Measurements from ENCODE around the gene STK38L.

STK38L gene

DNA sequence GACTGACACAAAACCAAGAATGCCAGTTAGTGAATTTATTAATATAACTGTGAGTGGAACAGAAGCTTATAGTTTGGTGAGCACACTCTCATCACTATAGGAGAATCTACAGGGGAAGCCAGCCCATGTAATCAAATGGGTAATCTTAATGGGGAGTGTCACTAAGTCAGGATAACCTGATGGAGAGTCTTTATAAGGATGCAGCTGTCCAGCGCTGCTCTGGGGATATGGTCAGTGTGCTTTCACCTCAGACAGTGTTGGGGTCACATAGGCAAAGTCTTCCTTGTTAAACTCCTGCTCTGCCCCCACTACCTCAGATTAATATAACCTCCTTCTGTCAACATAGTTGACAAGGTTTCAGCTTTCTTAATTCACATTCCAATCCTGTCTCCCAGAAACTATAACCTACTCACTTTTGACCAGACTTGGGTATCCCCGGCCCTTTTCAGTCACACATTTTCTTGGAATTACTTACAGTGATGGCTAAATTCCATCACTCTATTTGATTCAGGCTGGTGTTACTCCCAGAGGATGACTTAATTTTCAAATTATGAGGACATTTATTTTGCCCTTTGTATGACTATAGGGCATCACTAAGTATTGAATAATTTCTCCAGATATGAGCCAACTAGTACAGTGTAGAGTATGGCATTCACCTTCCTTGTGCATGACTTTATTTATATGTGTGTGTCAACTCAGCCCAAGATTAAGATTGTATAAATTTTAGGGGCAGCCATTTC lies 13.2 kb downstream of the STK38L start:
- TF ChIP-seq, protein P1, sequence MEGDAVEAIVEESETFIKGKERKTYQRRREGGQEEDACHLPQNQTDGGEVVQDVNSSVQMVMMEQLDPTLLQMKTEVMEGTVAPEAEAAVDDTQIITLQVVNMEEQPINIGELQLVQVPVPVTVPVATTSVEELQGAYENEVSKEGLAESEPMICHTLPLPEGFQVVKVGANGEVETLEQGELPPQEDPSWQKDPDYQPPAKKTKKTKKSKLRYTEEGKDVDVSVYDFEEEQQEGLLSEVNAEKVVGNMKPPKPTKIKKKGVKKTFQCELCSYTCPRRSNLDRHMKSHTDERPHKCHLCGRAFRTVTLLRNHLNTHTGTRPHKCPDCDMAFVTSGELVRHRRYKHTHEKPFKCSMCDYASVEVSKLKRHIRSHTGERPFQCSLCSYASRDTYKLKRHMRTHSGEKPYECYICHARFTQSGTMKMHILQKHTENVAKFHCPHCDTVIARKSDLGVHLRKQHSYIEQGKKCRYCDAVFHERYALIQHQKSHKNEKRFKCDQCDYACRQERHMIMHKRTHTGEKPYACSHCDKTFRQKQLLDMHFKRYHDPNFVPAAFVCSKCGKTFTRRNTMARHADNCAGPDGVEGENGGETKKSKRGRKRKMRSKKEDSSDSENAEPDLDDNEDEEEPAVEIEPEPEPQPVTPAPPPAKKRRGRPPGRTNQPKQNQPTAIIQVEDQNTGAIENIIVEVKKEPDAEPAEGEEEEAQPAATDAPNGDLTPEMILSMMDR (IDR thresholded peaks at IDR 0.05; ENCODE audit: low read depth, low read length) = no peak
- no peak overlapping the region for H3K4me3 ChIP-seq (ENCODE audit: low read depth, low read length)
- DNase-seq (ENCODE audit: low read depth, low spot score) = no peak
- in situ Hi-C loops (cut with HindIII; ENCODE audit: low sequenced_read_pairs) = no loop called here

- TF ChIP-seq, protein P1 (IDR thresholded peaks at IDR 0.05; ENCODE audit: low read depth, low read length) = no peak
- DNase-seq (ENCODE audit: low read depth, low spot score) = peak; percentile 36
- no peak overlapping the region for H3K4me3 ChIP-seq (ENCODE audit: low read depth, low read length)
- in situ Hi-C loops (cut with HindIII; ENCODE audit: low sequenced_read_pairs) = no loop called here
Observed at GRCh38 chr12:27260746-27261145, 16.7 kb downstream of the STK38L start.

DNA sequence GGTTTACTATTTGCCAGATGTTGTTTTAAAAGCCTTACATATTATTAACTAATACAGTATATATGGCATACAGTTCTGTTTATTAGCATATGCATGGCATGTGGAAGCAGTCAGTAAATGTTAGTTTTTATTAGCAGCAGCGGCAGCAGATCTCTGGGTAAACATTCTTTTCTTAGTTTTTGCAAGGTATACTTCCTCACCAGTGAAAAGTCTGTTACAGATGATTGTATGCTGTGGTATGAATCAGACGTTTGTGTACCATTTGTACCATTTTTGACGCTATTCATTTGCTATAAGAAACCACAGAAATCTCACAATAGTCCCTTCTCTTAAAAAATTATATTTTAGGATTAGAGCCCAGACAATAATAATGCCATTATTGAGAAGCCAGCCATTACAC lies 17.8 kb downstream of the STK38L start:
- DNase-seq (ENCODE audit: low read depth, low spot score) = peak; percentile 47
- in situ Hi-C loops (cut with HindIII; ENCODE audit: low sequenced_read_pairs) = no loop called here
- H3K4me3 ChIP-seq (ENCODE audit: low read depth, low read length) = no peak overlapping the region
- TF ChIP-seq, protein P1 (IDR thresholded peaks at IDR 0.05; ENCODE audit: low read depth, low read length) = no peak

GRCh38 chr12:27270148-27270547 lies 26.1 kb downstream of the STK38L start:
- in situ Hi-C loops (cut with HindIII; ENCODE audit: low sequenced_read_pairs) = no loop called here
- TF ChIP-seq, protein P1 (IDR thresholded peaks at IDR 0.05; ENCODE audit: low read depth, low read length) = no peak
- DNase-seq (ENCODE audit: low read depth, low spot score) = no peak
- H3K4me3 ChIP-seq (ENCODE audit: low read depth, low read length) = no peak overlapping the region

- no peak overlapping the region for H3K4me3 ChIP-seq (ENCODE audit: low read depth, low read length)
- DNase-seq (ENCODE audit: low read depth, low spot score) = no peak
- TF ChIP-seq, protein P1 (IDR thresholded peaks at IDR 0.05; ENCODE audit: low read depth, low read length) = no peak
- in situ Hi-C loops (cut with HindIII; ENCODE audit: low sequenced_read_pairs) = no loop called here
Observed at GRCh38 chr12:27271206-27271605, 27.1 kb downstream of the STK38L start.

DNA sequence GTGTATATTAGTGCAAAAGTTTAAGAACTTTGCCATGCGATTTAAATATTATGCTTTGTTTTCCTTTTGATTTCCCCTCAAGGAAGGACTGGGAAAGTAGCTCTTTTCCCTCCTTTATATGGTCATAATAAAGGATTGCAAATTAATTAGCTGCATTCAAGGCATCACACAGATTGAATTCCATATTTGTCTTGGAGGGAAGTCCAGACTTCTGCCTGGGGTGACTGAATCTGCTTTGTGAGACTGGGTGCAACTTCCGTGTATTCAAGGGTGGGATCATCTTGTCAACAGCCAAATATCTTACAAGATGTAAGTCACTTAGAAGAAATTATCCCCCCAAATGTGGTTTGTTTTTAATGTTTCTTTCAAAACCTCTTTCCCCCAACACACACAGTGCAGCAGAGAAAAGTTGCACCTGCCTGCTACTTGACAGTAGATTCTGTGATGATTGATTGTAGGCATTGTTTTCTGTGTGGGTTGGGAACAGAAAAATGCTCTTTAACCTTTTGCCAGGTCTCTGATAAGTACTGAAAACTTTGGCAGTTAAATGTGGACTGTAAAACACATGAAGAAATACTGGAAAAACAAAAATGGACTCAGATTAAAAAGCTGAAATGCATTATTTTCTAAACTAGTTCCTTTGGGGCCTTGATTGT lies 28.4 kb downstream of the STK38L start:
- in situ Hi-C loops (cut with HindIII; ENCODE audit: low sequenced_read_pairs) = no loop called here
- TF ChIP-seq, protein P1 (IDR thresholded peaks at IDR 0.05; ENCODE audit: low read depth, low read length) = no peak

More for the DNA sequence above, 28.4 kb downstream of the STK38L start:
- no peak overlapping the region for H3K4me3 ChIP-seq (ENCODE audit: low read depth, low read length)
- no peak for DNase-seq (ENCODE audit: low read depth, low spot score)
